IMR-90 (cell line): ENCODE measurements around the gene LRRC4. TPM values are rescaled to one million over a fixed set of nuclear protein-coding genes. Genes with fewer than 3 reads are reported as not detected.

ENCODE experiments used
- ATAC-seq: fragments of 200-7000 bp; cut with Tn5 transposase; 2 replicates; pipeline ENCODE4 v1.9.1; 2020; ENCODE audit warnings: low read depth, mild to moderate bottlenecking, moderate library complexity
- BruUV-seq: library from RNA; stranded (reverse); fragments of 400-500 nt; replicated peaks from 2 replicates; lab custom pipeline; 2021; lab: Mats Ljungman, UMichigan
- CTCF ChIA-PET: fragments of 300-600 bp; formaldehyde crosslinking; extraction: SDS; loops from one replicate; lab custom pipeline; 2021; ENCODE audit warnings: antibody characterized with exemption; lab: Yijun Ruan, JAX
- POLR2A ChIA-PET: fragments of 300-600 bp; sonication (Branson Sonifier 250); formaldehyde crosslinking; loops from one replicate; lab custom pipeline; 2022; ENCODE audit warnings: antibody characterized with exemption; ENCODE audit not compliant: unreplicated experiment; lab: Charles Lee
- DNase-seq: peaks from one replicate; pipeline ENCODE4 v3.0.0; 2013
- H2AFZ ChIP-seq: replicated peaks from 2 replicates; pipeline ENCODE3; 2013; ENCODE audit warnings: low read length, mild to moderate bottlenecking; ENCODE audit not compliant: poor library complexity
- H2AK5ac ChIP-seq: 2 replicates; pipeline ENCODE4 v1.6.1; 2013; ENCODE audit warnings: low read depth, low read length, inconsistent platforms
- H2AK9ac ChIP-seq: replicated peaks from 2 replicates; pipeline ENCODE3; 2013; ENCODE audit warnings: mild to moderate bottlenecking, low read depth, low read length, moderate library complexity; ENCODE audit not compliant: poor library complexity
- H2BK120ac ChIP-seq: 2 replicates; pipeline ENCODE4 v1.6.1; 2013; ENCODE audit warnings: low read depth, low read length, inconsistent platforms
- H2BK15ac ChIP-seq: 3 replicates; pipeline ENCODE4 v1.6.1; 2013; ENCODE audit warnings: low read depth, low read length, inconsistent platforms
- H2BK20ac ChIP-seq: 2 replicates; pipeline ENCODE4 v1.6.1; 2013; ENCODE audit warnings: low read depth, mild to moderate bottlenecking, inconsistent platforms, low read length, moderate library complexity
- H2BK5ac ChIP-seq: 2 replicates; pipeline ENCODE4 v1.6.1; 2013; ENCODE audit warnings: mild to moderate bottlenecking, low read depth, low read length, inconsistent platforms; ENCODE audit not compliant: poor library complexity, severe bottlenecking
- H3K14ac ChIP-seq: replicated peaks from 2 replicates; pipeline ENCODE4 v1.6.1; 2013; ENCODE audit warnings: low read depth, low read length, inconsistent platforms
- H3K18ac ChIP-seq: 2 replicates; pipeline ENCODE4 v1.6.1; 2013; ENCODE audit warnings: low read depth, low read length, control low read depth
- H3K23ac ChIP-seq: 2 replicates; pipeline ENCODE4 v1.6.1; 2013; ENCODE audit warnings: low read depth, low read length, inconsistent platforms
- H3K27ac ChIP-seq: 2 replicates; pipeline ENCODE4 v1.5.1; 2013; ENCODE audit warnings: mild to moderate bottlenecking, control low read depth, low read length; ENCODE audit not compliant: insufficient read depth
- H3K27me3 ChIP-seq: 2 replicates; pipeline ENCODE4 v1.6.1; 2013; ENCODE audit warnings: low read length; ENCODE audit not compliant: control insufficient read depth, insufficient read depth
- H3K36me3 ChIP-seq: 2 replicates; pipeline ENCODE4 v1.6.1; 2013; ENCODE audit warnings: low read length, mixed read lengths; ENCODE audit not compliant: control insufficient read depth, insufficient read depth
- H3K4ac ChIP-seq: 2 replicates; pipeline ENCODE4 v1.6.1; 2013; ENCODE audit warnings: low read depth, low read length, inconsistent platforms
- H3K4me1 ChIP-seq: 2 replicates; pipeline ENCODE4 v1.6.1; 2013; ENCODE audit warnings: low read length, mixed read lengths; ENCODE audit not compliant: control insufficient read depth, insufficient read depth
- H3K4me2 ChIP-seq: 2 replicates; pipeline ENCODE4 v1.6.1; 2013; ENCODE audit warnings: low read depth, mild to moderate bottlenecking, control low read depth, low read length, moderate library complexity
- H3K4me3 ChIP-seq: 2 replicates; pipeline ENCODE4 v1.5.1; 2013; ENCODE audit warnings: low read depth, mild to moderate bottlenecking, control low read depth, low read length, moderate library complexity; ENCODE audit not compliant: insufficient read depth
- H3K56ac ChIP-seq: 2 replicates; pipeline ENCODE4 v1.6.1; 2013; ENCODE audit warnings: low read length, inconsistent platforms; ENCODE audit not compliant: insufficient read depth; ENCODE audit errors: extremely low read depth
- H3K79me1 ChIP-seq, 2 experiments: 2 replicates each; pipeline ENCODE4 v1.6.1; 2013; ENCODE audit warnings: low read length in 2 of 2, inconsistent platforms in 1 of 2, low read depth in 1 of 2
- H3K9ac ChIP-seq: 2 replicates; pipeline ENCODE4 v1.6.1; 2013; ENCODE audit warnings: low read depth, low read length, control low read depth
- H3K9me1 ChIP-seq: 2 replicates; pipeline ENCODE4 v1.6.1; 2013; ENCODE audit warnings: low read length, inconsistent platforms; ENCODE audit not compliant: insufficient read depth
- H3K9me3 ChIP-seq: 2 replicates; pipeline ENCODE4 v1.6.1; 2013; ENCODE audit warnings: low read length; ENCODE audit not compliant: control insufficient read depth, insufficient read depth
- H4K20me1 ChIP-seq: 2 replicates; pipeline ENCODE4 v1.6.1; 2013; ENCODE audit warnings: low read length, inconsistent platforms; ENCODE audit not compliant: insufficient read depth
- H4K5ac ChIP-seq: 2 replicates; pipeline ENCODE4 v1.6.1; 2013; ENCODE audit warnings: mild to moderate bottlenecking, low read depth, low read length, control low read depth
- H4K8ac ChIP-seq, 2 experiments: 2 replicates each; pipeline ENCODE4 v1.6.1; 2013; ENCODE audit warnings: low read depth in 2 of 2, low read length in 2 of 2, control low read depth in 1 of 2, inconsistent platforms in 1 of 2
- H4K91ac ChIP-seq: 2 replicates; pipeline ENCODE4 v1.6.1; 2013; ENCODE audit warnings: low read depth, low read length, inconsistent platforms; ENCODE audit not compliant: insufficient read depth
- FOS ChIP-seq: fragments of 150-350 bp; IDR thresholded peaks from 2 replicates; pipeline ENCODE4 v1.6.1; 2016; ENCODE audit warnings: low read depth, low read length
- MAZ ChIP-seq: IDR thresholded peaks from 2 replicates; pipeline ENCODE4 v1.6.1; 2012; ENCODE audit warnings: low read depth, mild to moderate bottlenecking, low read length, improper control_type of control experiment, moderate library complexity, borderline replicate concordance
- RFX5 ChIP-seq: IDR thresholded peaks from 2 replicates; pipeline ENCODE4 v1.8.0; 2012; ENCODE audit warnings: low read depth, mild to moderate bottlenecking, low read length, moderate library complexity
- WGBS, 2 experiments: methylation state at CpG; one replicate each; pipeline versions ENCODE4 v1.1.5 to v1.1.7; 2013; ENCODE audit warnings: missing lambda C conversion rate in 2 of 2; ENCODE audit not compliant: insufficient read length in 1 of 2; ENCODE audit errors: extremely low coverage in 2 of 2; 5-methylcytosine and 5-hydroxymethylcytosine counted together
- dilution Hi-C: fragments of 300-500 bp; cut with HindIII; formaldehyde crosslinking; loops from one replicate; pipeline ENCODE4 v1.14.3; 2018; ENCODE audit warnings: low sequenced_read_pairs; ENCODE audit not compliant: unreplicated experiment
- in situ Hi-C: fragments of 300-500 bp; cut with MboI; formaldehyde crosslinking; loops from 3 replicates; pipeline ENCODE4 v1.14.3; 2019; ENCODE audit warnings: low sequenced_read_pairs, inconsistent platforms, mixed read lengths
- intact Hi-C: fragments of 100-400 bp; cut with micrococcal nuclease; formaldehyde crosslinking; loops from 2 replicates; pipeline ENCODE4 v1.10.0; 2022
- polyA plus RNA-seq, 3 experiments: library from polyadenylated mRNA; depleted of rRNA; stranded (reverse); fragments of >200 nt; gene quantifications; 2 replicates each; pipeline ENCODE4 v1.2.3, GENCODE V29; 2012; ENCODE audit warnings: low replicate concordance in 1 of 3
- total RNA-seq: library from RNA; depleted of rRNA; stranded (reverse); fragments of >200 nt; gene quantifications from 2 replicates; pipeline ENCODE4 v1.2.3, GENCODE V29; 2012

Gene LRRC4
- total and polyA plus RNA-seq, 2 of the 4 experiments (the other 2 are of a cell fraction) = 0.54 to 0.55 TPM

DNA sequence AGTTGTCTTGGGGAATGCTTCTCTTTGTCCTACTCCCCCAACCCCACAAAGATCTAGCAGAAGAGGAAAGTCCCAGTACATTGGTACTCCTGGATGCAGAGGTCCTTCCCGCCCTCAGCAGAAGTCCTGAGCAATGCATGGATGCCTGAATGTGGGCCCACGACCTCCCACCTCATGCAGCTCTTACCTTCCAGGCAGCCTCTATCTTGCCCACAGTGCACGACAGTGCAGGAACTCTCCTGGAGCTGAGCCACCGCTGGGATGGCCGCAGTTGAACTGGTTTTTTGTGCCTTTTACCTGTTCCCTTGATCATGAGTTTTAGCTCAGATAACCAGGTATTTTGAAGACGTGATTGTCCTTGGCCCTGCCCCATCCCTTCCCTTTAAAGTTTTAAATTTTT is 37.9 kb downstream of the LRRC4 start:
- H4K20me1 ChIP-seq = peaks cover 51% of the 10 kb centered on the region
- intact Hi-C loops = no loop called here
- WGBS, 2 experiments = 94% methylated on average over 5 of the region's 6 CpGs; no CpG with 5 or more reads in 1 of the 2 experiments
- no peak overlapping the region for H3K4me2 ChIP-seq
- no peak overlapping the region for H2BK20ac ChIP-seq
- H4K8ac ChIP-seq = no peak overlapping the region
- in situ Hi-C loops = no loop called here
- H3K56ac ChIP-seq = no peak overlapping the region
- H3K23ac ChIP-seq = no peak overlapping the region
- ChIA-PET CTCF (interaction anchor here (1.5 kb wide), 1 partner anchor 19 kb away, joined by 3 read pairs; no protein-coding TSS in a partner anchor), POLR2A (no interaction called here)
- H3K4ac ChIP-seq = no peak overlapping the region
- H3K27me3 ChIP-seq = no peaks in the 10 kb centered on the region
- no peak overlapping the region for H3K9ac ChIP-seq
- no peak overlapping the region for H4K5ac ChIP-seq
- dilution Hi-C loops = no loop called here
- H3K4me3 ChIP-seq = no peak overlapping the region
- H3K4me1 ChIP-seq = peaks cover 19% of the 10 kb centered on the region
- peaks cover 14% of the 10 kb centered on the region for H3K36me3 ChIP-seq
- TF ChIP-seq FOS (no peak), RFX5 (no peak), MAZ (no peak)
- H2AFZ ChIP-seq = no peak overlapping the region
- H2BK15ac ChIP-seq = no peak overlapping the region
- no peaks in the 10 kb centered on the region for H3K9me3 ChIP-seq
- no peak overlapping the region for H4K91ac ChIP-seq
- H2BK120ac ChIP-seq = no peak overlapping the region
- DNase-seq = no peak
- H2AK5ac ChIP-seq = no peak overlapping the region
- BruUV-seq = no TSS peak
- H3K14ac ChIP-seq = no peak overlapping the region
- no peak overlapping the region for H2BK5ac ChIP-seq
- peaks cover 30% of the 10 kb centered on the region for H3K9me1 ChIP-seq
- no peak for ATAC-seq
- peaks cover 38 to 80% of the 10 kb centered on the region in 2 experiments for H3K79me1 ChIP-seq
- H2AK9ac ChIP-seq = no peak overlapping the region
- H3K27ac ChIP-seq = no peak overlapping the region
- H3K18ac ChIP-seq = no peak overlapping the region
